Cardiac muscle cell (in vitro differentiated cells and primary cell): ENCODE measurements around the gene NCLN. TPM values are rescaled to one million over a fixed set of nuclear protein-coding genes. Genes with fewer than 3 reads are reported as not detected.
"Not testable (repeated sequence)": the region's sequence is repeated elsewhere in the genome, so short reads cannot be mapped to it uniquely, and the experiment has no call there.

Source experiments
- DNase-seq, 2 donors: peaks; one replicate each; pipeline versions ENCODE4 v3.0.0 to v3.0.0-alpha.2; 2010 to 2017; ENCODE audit warnings: low read depth in 1 of 2, low spot score in 1 of 2
- H3K27ac ChIP-seq: fragments of 200-600 bp; sonication (generic); 2 replicates; pipeline ENCODE4 v1.5.1; 2016
- H3K27me3 ChIP-seq: fragments of 200-600 bp; sonication (generic); 2 replicates; pipeline ENCODE4 v1.6.0; 2016; ENCODE audit warnings: control low read depth
- H3K36me3 ChIP-seq: fragments of 200-600 bp; sonication (generic); 2 replicates; pipeline ENCODE4 v1.5.1; 2016; ENCODE audit warnings: control low read depth
- H3K4me1 ChIP-seq: fragments of 200-600 bp; sonication (generic); 2 replicates; pipeline ENCODE4 v1.8.1; 2017; ENCODE audit warnings: low read depth, mild to moderate bottlenecking, mixed run types
- H3K4me3 ChIP-seq: fragments of 200-600 bp; sonication (generic); 2 replicates; pipeline ENCODE4 v1.5.1; 2016; ENCODE audit warnings: mild to moderate bottlenecking
- H3K9me3 ChIP-seq: fragments of 200-600 bp; sonication (generic); 2 replicates; pipeline ENCODE4 v1.5.1; 2017; ENCODE audit warnings: low read depth, mild to moderate bottlenecking, control low read depth
- polyA plus RNA-seq: library from polyadenylated mRNA; unstranded; fragments of >200 nt; fragmentation: Nextera tagmentation; extraction: Ambion mirVana; gene quantifications from 2 replicates; pipeline ENCODE4 v1.2.1, GENCODE V29; 2016
- total RNA-seq: library from RNA; depleted of rRNA; stranded (reverse); fragments of >200 nt; gene quantifications from 2 replicates; pipeline ENCODE4 v1.2.3, GENCODE V29; 2016
- TF ChIP-seq, protein P1 (sequence below): IDR thresholded peaks from 2 replicates; pipeline ENCODE4 v1.5.1; 2012; ENCODE audit warnings: low read depth, mild to moderate bottlenecking, low read length

Gene NCLN
- total and polyA plus RNA-seq, 2 experiments from 2014 or later, result 30.6 to 55.7 TPM

DNA sequence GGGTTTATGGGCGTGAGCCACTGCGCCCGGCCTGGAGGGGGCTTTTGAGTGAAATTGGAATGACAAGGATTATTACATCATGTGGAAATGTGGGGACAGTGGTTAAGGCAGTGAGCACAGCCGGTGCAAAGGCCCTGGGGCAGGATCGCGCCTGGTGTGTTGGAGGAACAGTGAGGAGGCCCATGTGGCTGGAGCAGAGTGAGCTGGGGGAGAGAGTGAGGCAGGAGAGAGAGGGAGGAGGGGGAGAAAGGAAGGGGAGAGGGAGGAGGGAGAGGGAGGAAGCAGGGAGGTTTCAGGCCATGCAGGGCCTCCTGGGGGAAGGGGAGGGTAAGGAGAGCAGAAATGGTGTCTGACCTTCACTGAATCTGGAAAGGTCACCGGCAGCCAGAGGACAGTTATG, 27.4 kb downstream of the NCLN start:
- no peak for DNase-seq
- no peaks in the 10 kb centered on the region for H3K27me3 ChIP-seq
- H3K36me3 ChIP-seq, result no peaks in the 10 kb centered on the region
- no peaks in the 10 kb centered on the region for H3K4me1 ChIP-seq
- H3K9me3 ChIP-seq, result no peaks in the 10 kb centered on the region
- no peak overlapping the region for H3K27ac ChIP-seq
- no peak overlapping the region for H3K4me3 ChIP-seq
- TF ChIP-seq, protein P1, sequence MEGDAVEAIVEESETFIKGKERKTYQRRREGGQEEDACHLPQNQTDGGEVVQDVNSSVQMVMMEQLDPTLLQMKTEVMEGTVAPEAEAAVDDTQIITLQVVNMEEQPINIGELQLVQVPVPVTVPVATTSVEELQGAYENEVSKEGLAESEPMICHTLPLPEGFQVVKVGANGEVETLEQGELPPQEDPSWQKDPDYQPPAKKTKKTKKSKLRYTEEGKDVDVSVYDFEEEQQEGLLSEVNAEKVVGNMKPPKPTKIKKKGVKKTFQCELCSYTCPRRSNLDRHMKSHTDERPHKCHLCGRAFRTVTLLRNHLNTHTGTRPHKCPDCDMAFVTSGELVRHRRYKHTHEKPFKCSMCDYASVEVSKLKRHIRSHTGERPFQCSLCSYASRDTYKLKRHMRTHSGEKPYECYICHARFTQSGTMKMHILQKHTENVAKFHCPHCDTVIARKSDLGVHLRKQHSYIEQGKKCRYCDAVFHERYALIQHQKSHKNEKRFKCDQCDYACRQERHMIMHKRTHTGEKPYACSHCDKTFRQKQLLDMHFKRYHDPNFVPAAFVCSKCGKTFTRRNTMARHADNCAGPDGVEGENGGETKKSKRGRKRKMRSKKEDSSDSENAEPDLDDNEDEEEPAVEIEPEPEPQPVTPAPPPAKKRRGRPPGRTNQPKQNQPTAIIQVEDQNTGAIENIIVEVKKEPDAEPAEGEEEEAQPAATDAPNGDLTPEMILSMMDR, result no peak

DNA sequence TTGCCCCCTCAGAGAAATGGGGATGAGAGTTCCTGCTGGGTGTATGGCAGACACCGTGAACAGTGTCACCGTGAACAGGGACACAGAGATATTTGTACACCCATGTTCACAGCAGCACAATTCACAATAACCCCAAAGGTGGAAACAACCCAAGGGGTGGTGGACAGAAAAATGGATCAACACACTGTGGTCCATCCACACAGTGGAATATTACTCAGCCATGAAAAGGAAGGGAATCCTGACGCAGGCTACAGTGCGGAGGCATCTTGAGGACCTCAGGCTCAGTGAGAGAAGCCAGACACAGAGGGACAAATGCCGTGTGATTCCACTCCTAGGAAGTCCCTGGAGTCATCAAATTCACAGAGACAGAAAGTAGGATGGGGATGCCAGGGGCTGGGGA, 31.1 kb downstream of the NCLN start:
- no peak for DNase-seq
- Histone ChIP-seq H3K4me1 (no peaks in the 10 kb centered on the region), H3K9me3 (no peaks in the 10 kb centered on the region), H3K4me3 (no peak overlapping the region), H3K27ac (no peak overlapping the region), H3K36me3 (no peaks in the 10 kb centered on the region), H3K27me3 (no peaks in the 10 kb centered on the region)
- TF ChIP-seq, protein P1, result no peak

DNA sequence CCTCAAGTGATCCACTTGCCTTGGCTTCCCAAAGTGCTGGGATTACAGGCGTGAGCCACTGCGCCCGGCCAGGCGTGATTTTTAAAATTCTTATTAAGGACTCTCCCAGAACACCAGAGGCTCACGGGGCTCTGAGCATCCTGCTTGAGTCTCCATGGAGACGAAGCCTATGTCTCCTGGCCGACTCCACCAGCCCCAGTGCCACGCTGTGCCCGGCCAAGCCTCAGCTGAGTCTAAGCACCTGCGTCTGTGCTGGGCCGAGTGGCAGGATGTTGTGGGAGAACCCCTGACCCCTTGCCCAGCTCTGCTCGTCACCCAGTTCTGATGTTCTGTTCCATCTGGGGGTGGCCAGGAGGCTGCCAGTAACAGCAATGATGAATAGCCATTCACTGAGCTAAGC, 34.8 kb downstream of the NCLN start:
- H3K36me3 ChIP-seq, result no peaks in the 10 kb centered on the region
- TF ChIP-seq, protein P1, result no peak
- H3K27ac ChIP-seq, result no peak overlapping the region
- H3K27me3 ChIP-seq, result peaks cover 15% of the 10 kb centered on the region
- H3K9me3 ChIP-seq, result no peaks in the 10 kb centered on the region
- no peak for DNase-seq
- H3K4me3 ChIP-seq, result no peak overlapping the region
- no peaks in the 10 kb centered on the region for H3K4me1 ChIP-seq

DNA sequence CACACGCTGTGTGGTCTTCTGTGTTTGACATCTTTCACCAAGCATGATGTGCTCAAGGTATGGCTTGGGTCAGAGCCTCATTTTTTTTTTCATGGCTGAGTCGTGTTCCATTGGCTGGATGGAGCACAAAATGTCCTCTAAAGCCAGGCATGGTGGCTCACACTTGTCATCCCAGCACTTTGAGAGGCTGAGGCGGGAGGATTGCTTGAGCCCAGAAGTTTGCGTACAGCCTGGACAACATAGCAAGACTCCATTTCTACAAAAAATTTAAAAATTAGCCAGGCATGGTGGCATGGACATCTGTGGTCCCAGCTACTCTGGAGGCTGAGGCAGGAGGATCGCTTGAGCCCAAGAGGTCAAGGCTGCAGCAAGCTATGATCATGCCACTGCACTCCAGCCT, 35.8 kb downstream of the NCLN start:
- H3K27ac ChIP-seq, H3K4me1 ChIP-seq, H3K36me3 ChIP-seq, H3K9me3 ChIP-seq, H3K4me3 ChIP-seq, DNase-seq: not testable (repeated sequence)
- H3K27me3 ChIP-seq, result peaks cover 25% of the 10 kb centered on the region

DNA sequence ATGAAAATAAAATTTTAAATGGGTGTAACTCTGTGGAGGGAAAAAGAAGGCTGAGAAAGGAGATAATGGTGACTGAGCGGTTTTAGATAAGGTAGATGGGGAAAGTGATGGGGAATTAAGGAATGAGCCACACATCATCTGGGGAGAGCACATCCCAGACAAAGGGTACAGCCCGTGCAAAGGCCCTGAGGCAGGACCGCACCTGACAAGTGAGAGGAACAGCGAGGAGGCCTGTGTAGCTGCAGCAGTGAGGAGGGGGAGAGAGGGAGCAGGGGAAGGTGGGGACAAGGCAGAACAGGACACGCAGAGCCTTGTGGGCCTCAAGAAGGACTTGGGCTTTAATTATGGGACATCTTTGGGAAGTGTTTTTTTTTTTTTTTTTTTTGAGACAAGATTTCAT, 37.0 kb downstream of the NCLN start:
- Histone ChIP-seq H3K27me3 (peaks cover 37% of the 10 kb centered on the region), H3K4me3 (no peak overlapping the region), H3K9me3 (no peaks in the 10 kb centered on the region), H3K4me1 (no peaks in the 10 kb centered on the region), H3K27ac (no peak overlapping the region), H3K36me3 (no peaks in the 10 kb centered on the region)
- TF ChIP-seq, protein P1, result no peak
- DNase-seq, result no peak

DNA sequence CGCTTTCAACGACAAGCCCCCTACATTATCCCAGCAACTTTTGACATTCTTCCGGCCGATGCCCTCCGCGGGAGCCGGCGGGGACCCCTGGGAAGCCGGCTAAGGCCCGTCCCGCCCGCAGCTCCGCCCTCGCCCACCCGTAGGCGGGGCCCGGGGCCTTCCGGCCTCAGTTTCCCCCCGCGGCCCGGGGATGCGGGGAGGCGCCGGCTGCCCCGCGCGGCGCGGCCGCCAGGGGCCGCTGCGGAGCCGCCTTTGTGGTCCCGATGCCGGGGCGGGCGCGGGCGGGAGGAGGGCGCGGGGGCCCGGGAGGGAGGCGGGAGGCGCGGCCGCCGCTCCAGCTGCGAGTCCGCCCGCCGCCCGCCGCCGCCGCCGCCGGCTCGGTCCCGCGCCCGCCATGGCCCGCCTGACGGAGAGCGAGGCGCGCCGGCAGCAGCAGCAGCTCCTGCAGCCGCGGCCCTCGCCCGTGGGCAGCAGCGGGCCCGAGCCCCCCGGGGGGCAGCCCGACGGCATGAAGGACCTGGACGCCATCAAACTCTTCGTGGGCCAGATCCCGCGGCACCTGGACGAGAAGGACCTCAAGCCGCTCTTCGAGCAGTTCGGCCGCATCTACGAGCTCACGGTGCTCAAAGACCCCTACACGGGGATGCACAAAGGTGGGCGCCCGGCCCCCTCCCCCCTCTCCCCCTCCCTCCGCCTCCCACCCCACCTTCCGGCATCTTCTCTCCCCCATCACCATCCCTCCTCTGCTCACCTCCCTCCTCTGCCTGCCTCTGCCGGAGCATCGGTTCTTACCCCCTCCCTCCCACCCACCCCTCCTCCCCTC, 38.8 kb downstream of the NCLN start, which contains the start of gene CELF5:
Gene CELF5 (plus strand): TSS at position 316 of the 823 bp plus-strand sequence. CDS start 79 bp downstream, at position 395.
- Histone ChIP-seq H3K27me3 (peaks cover 55% of the 10 kb centered on the region), H3K36me3 (no peaks in the 10 kb centered on the region), H3K9me3 (no peaks in the 10 kb centered on the region), H3K4me3 (peak within 1 kb of the TSS; percentile 21), H3K27ac (no peak within 1 kb of the TSS), H3K4me1 (no peaks in the 10 kb centered on the region)
- TF ChIP-seq, protein P1, result no peak
- peak; percentile 43 to 81 for DNase-seq
